Measurements from ENCODE around the gene CSMD2.

The CSMD2 gene

DNA sequence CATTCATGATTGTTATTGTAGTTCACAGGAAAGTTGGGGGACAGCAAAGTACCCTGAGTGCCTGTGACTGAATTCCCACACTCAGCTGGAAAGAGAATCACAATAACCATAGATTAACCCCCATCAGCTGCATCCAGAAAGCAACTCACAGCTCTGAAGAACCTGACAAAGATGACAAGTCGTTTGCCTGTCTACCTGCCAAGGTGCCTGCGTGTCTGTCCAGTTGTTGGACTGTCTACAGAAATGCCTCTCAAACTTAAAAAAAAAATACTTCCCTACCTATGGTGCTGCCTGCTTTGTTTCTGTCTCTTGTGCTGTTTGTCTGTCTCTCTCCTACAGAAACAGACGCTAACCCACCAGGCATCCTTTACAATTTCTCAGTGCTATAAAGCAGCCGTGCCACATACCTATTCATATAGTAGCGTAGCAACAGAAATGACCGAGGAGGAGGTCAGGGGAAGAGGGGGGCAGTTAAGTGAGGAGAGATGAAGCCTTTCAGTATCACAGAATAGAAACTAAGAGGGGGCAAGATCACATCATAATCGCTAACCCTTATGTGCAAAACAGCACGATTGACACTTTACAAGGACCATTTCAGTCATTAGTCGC, 455.8 kb downstream of the CSMD2 start:
- no peak for DNase-seq

DNA sequence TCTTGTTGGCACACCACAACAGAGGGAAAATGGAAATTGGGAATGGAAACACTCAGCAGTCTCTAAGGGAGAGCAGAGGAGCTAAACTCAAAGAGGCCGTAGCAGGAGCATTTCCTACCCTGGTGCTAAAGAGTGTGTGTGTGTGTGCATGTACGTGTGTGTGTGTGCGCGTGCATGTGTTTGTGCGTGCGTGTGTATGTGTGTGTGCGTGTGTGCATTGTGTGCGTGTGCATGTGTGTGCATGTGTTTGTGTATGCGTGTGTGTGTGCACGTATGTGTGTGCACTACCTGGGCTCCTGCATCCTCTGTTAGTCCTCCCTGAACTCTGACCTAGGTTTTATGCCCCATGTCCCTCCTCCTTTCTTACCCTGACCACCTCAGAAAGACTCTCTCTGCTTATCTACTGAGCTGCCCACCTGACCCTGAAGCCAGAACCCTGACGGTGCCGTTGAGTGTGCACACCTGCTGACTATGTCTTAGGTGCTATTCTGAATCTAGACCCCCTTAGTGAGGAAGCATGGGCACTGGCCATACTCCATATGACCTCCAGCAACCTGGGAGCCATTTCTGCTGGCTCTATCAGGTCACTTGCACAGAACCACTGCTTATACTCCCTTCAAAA, 458.3 kb downstream of the CSMD2 start:
- no peak for DNase-seq

DNA sequence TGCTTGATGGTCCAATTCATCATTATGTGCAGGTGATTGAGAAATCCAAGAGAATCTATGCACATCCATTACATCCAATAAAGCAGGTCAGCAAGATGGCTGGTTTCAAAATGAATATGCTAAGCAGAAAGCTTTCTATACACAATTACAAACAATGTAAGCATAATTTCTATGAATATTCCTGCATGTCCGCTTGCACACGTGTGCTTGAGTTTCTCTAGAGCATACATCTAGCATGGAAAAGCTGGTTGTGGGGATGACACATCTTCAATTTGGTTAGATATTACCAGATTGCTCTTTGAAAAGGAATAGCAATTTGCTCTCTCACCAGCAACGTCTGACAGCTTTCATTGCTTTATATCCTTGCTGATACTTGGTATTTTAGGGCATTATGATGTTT, 461.6 kb downstream of the CSMD2 start:
- DNase-seq = no peak

DNA sequence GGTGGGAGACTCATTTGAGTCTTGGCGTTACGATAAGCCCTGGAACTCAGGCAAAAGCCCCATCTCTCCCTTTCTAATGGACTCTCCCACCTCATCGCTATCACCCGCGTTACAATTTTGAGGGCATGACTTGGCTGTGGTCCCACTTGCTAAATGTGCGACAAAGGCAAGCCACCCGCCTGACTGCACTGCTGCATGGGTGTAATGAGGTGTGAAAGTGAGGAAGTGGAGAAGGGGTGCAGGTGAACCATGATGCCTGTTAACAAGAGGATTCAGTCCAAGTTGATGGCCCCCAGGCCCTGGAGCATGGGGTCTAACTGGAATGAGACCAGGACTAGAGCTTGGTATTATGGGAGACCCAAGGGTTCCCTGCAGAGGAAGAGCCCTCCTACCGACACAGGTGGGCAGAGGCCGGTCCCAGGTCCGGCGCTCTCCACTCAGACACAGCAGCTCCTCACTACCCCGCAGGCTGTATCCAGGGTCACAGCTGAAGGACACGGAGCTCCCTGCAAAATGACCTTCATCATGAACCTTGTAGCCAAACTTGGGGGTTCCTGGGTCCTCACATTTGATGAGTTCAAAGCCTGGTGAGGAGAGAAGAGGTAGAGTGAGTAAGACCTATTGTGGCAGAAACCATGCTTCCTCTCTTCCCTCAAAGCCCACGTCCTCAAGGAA, 466.5 kb downstream of the CSMD2 start:
- DNase-seq = no peak

DNA sequence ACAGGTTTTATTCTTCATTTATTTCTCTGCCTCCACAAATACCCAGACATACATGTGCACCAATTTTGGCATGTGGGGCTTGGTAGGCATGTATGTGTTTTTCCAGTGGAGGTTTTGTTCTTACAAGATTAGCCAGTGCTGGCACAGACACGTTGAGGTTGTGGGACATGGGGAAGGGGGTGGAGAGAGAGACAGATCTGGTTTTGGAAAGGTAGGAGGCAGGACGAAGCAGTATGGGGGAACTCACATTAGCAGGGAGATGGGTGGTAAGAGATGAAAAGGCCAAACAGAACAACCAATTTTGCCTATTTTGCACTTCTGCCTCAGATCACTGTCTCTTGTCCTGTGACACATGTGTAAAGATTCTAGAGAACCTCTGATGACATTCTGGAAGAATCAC, 467.2 kb downstream of the CSMD2 start:
- no peak for DNase-seq

DNA sequence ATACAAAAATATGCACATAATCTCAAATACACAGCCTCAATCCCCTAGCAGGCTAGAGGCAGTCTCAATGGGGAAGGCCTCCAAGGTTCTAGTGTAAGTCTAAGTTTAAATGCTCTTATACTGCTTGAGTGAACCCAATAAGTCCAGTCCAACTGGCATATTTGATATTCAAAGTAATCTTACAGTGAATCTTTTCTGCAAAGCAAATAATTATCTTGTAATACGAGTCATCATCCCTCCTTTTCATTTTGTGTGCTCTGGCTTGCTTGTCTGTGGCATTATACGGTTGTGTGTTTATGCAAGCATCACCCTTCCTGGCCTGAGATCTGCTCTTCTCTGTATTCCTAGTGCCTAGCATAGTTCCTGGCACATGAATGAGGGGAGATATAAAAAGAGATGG, 468.1 kb downstream of the CSMD2 start:
- no peak for DNase-seq

DNA sequence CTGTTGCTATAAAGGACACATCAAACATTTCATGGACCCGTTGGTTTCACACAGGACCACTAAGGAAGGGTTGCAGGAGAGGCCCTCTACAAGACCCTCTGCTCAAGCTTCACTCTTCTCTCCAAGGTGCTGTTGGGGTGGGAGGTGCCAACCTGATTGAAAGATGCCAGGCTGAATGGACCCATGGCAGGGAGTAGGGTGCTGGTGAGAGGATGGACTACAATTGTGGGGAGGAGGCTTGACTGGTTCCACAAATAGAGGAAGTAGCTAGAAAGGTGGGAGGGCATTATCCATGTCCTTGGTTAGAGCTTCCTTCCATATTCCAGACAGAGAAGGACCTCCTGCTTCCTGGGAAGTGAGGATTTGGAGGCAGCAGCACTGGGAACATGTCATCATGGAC, 468.7 kb downstream of the CSMD2 start:
- DNase-seq = no peak

DNA sequence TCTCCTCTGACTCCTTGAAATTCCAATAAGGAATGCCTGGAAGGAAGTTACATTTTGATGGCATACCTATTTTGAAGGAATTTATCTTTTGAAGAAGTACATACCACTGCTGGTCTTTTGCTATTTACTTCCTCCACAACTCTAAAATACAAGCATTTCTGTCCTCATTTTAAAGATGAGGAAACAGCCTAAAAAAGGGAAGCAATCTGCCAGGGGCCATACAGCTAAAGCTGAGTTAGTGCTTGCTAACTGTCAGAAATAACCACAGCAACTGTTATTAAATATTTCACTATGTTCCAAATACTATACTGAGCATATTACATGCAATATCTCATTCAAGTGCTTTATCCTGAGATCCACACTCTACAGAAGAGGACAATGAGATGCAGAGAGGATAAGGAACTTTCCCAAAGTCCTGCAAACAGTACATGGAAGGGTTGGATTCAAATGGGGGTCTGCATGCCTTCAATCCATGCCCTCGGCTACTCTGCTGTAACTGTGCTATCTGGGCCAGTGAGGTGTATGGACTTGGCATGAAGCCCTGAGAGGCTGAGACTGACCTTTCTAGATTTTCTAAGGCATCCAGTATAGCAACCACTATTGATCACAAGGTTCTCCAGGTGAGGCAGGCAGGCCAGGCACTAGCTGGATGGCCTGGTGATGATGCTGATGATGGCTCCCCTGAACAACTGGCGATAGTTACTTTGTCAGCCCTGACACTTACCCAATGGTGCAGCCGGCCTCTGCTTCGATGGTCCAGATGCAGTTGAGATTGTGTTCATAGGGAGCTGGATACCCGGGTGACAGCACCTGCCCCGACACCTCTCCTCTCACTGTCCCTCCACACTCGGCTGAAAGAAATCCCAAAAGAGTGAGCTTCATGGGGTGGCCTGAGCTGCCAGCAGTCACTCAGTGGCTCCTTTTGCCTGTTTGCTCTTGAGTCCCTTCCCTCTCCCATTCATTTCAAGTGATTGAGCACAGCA, 472.5 kb downstream of the CSMD2 start:
- DNase-seq = no peak

DNA sequence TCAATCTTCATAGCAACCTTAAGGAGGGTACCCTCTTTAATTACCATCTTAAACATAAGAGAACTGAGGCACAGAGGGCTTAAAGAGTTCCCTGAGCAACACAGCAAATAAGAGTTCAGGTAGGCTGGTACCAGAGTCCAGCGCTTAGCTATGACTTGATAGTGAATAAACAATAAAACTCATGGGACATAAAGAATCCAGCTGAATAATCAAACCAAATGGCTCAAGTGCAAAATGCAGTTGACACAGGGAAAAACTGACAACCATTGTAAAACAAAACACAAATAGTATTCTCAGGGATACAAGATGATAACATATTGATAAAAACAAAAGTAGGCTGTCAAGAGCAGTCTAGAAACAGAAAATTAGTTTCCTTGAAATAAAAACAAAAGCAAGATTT, 478.0 kb downstream of the CSMD2 start:
- no peak for DNase-seq

DNA sequence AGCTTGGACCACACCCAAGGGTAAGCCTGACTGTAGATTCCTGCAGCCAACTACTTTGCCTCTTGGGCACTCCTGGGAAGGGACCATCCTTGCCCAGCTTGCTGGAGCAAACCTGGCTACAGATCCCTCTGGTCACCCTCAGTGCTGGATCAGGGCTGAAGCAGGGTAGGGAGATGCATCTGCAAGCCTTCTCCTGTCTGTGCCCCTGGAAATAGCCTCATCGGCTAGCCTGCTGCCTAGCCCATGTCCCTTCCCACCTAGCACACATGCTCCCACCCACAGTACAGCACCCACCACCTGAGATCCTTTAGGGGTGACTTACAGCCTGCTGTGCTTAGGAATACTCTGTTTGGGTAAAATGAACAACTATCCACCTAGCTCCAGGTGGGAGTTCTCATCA, 478.5 kb downstream of the CSMD2 start:
- DNase-seq = no peak

DNA sequence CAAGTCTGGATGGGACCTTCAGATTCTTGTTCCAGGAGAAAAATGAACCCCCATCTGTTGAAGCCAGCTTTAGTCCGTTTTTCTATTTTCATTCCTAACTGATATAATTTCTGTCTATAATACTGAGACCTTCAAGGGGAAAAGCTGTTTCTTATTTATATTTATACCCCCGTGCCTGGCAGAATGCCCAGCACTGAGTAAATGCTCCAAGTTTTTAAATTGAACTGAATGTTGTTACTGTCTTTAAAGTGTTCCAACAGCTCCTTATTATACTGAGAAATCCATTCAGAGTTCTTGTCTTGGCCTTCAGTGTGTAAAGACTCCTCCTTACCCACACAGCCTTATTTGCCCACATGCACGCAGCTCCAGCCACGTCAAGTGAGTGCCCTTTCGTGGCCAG, 479.8 kb downstream of the CSMD2 start:
- DNase-seq = no peak

DNA sequence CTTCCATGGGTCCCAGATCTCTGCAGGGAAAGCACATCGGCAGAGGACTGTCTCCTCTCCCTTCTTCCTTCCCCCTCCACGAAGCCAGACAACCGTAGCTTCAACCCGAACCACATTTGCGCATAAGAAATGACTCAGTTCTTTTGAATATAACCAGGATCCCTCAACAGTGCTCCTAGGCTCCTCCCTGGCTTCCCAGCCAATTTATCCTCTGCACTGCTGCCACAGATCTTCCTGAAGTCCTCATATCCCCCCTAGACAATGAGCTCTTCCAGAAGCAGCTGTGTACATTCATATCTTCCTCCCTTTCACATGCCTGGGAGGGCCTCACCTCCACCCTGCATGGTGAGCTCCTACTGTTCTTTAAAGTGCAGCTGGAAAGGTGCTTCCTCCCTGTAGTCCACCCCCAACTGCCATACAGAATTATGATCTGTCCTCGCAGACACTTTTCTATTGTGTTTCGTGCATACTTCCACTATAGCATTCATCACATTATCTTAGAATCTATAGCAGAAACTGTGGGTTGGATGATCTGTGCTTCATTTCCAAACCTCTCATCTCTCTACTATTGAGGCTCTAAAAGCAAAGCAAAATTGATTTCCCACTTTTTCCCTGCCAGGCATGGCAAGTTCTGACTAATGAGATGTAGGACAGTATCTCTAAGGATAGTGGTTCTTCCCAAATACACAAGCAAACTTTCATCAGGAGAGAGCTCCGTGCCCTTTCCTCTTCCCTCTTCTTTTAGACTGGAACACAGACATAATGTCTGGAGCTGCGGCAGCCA, 480.4 kb downstream of the CSMD2 start:
- DNase-seq = no peak

DNA sequence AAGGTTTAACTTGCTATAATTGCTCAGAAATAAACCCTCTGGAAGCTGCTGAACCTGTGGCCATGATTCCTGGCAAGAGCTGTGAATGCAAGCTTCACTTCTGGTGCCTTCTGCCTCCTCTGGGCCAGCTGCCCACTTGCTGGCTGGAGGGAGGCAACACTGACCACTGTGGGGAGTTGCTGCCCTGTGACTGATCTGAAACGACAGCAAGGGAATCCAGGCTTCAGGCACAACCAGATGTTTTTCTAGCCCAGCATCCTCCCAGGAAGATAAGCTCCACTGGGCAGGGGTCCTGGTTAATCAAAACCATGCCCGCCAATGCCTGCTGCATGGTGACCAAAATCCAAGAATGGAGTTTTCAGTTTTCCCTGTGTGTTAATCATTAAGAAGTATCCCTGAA, 481.1 kb downstream of the CSMD2 start:
- no peak for DNase-seq

DNA sequence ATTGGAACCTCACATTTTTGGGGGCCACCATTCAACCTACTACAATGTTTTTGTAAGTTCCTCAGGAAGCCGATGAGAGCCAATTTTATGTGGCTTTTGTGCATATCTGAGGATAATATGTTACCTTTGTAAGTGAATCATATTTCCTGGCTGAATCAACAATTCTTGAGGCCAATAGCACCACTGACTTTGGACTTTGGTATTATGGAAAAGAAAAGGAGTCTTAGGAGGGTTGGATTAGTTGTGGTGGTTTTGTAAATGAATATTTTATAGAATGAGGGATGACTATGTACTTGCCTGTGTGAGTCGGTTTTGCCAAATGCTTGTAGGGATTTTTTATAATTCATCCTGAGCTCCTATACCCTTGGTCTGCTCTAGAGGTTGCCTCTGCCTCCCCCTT, 482.7 kb downstream of the CSMD2 start:
- no peak for DNase-seq

DNA sequence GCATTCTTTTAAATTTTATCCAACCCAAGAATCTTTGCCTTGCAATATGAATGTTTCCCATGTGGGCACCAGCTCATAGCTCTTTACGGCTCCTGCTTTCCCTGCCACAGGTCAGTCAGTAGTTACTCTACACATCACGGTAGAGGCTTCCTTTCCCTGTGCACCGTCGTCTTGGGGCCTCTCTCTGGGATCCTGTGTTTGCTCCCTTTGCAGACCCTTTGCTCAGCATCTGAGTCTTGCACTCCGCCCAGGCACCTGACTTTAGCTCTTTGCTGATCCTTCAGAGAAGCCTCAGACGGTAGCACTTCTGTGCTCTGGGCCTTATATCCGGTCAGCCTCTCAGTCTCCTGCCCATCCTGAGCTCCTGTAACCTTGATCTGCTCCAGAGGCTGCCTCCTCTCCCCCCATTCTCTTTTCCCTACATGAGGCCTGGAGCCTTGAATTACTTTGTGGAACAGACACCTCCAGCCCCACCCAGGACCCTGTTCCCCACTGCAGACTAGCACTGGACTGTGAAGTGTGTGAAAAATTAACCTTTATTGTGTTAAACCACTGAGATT, 484.7 kb downstream of the CSMD2 start:
- no peak for DNase-seq

DNA sequence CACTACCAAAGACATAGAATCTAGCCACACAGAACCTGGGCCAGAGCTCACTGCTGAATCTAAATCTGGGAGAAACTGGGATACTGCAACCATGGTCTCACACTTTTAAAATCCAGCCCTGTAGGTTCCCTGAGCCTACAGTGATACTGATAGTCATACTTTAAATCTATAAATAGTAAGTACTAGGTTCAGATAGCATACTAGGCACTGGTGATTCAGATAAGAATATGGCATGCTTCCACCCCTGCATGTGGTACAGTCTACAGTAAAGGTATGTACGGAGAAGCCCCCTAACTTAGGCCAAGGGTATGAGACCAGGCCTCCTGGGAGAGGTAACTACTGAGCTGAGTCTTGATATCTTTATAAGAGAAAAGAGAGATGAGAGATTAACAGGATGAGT, 494.5 kb downstream of the CSMD2 start:
- no peak for DNase-seq

DNA sequence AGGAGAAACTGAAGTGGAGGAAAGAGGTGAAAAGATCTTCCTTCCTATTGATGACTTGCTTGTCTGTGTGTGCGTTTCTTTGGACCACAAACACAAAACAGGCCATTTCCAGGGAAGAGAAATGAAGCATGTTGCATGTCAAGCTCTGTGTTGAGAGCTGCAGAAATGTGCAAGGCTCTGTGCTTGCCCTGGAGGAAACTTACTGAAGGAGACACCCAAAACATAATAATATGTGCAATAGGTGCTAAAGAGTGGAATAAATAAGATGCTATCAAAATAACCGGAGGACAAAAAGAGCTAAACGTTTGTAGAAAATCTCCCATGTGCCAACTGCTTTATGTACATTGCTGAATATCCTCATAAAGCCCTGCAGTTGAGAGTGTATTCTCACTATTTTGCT, 496.3 kb downstream of the CSMD2 start:
- DNase-seq = no peak

DNA sequence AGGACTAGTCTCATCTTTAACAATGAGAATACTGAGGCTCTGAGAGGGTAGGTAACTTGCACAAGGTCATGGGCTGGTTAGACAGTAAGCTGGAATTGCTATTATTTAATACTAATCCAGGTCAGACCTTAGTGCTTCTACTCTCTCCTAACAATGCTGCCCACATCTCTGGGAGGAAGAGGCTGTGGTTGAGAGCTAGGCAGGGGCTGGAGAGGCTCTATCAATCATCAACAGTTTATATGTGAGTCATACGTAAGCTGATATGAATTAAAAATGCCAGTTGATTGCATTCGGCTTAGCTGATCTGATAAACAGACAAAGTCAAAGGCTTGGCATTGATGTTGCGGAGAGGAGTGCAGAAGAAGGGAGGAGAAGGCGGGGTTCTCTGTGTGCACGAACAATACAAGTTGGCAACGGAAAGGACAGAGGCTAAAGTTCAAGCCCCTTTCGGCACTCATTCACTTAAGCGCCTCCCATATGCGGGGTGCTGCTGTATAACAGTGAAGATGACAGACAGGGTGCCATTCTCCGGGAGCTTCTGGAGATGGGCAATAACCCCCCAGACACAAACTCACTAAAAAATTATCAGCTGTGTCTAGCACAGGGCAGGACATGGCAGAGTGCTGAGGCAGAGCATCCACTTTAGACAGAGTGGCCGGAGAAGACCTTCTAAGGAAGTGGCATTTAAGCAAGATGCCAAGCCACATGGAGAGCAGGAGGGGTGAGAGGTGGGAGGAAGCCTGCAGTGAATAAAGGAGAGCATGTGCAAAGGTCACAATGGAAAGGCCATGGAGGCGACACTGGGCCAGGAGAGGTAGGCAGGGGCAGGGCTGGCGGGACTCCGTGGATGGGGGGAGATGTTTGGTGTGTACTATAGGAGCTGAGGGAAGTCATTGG, 497.4 kb downstream of the CSMD2 start:
- DNase-seq = no peak

DNA sequence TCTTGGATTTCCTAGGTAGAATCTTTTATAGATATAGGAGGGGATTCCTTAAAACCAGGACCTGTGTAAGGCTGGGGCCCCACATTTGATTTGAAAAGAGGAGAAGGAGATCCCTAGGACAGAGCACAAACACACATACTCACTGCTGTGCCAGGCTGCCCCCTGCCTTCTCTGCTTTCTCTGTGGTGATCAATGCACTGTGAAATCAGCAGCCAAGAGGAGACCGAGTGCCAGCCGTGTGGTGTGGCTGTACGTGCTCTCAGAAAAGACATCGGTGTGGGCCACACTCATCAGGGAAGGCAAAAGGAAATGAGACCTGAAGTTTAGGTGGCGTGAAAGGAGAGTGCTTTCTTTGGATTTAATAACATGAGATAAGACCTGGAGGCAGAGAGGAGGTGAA, 498.4 kb downstream of the CSMD2 start:
- no peak for DNase-seq

DNA sequence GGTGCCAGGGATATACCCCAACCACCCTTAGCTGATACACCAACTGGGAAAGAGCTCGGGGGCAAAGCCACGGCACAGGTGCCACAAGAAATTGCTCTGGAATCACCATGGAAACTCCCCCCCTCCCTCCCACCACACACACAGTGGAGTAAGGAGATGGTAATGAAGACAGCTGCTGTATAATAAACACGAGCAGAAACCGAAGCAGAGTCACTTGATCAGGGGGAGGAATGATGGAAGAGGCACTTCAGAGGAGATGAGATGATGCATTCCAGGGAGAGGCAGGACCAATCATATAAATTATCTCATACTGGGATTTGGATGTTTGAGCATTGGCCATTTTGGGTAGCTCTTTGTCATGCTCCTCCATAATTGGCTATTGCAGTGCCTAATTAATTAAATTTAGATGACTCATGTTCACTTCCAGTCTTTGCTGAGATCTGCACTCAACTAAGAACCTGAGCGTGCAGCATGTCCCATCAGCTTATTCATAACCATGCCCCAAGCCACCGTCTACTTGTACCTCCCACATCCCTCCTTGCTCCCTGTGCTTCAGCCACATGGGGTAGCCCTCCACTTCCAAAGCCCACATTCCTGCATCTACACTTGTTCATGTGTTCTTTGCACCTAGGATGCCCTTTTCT, 503.1 kb downstream of the CSMD2 start:
- peak; percentile 62 to 85 for DNase-seq

DNA sequence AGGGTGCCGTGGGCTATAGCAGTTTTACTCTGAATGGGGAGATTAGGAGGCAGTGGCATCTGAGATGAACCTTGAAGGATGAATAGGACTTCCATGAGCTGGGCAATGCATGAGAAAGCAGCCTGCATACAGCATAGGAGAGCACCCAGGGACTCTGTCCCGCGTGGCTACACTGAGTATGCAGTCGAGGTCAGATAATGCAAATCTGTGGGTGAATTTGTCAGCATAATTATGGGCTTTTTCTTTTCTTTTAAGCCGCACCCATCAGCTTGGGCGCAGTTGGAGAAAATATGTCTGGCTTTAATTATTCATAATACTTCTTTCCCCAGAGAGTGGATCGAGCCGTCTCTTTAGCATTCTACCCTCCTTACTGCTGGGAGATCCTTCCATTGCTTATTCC, 504.1 kb downstream of the CSMD2 start:
- no peak for DNase-seq
